Peyer's patch (tissue), 4 donors: ENCODE measurements around the gene ITCH. TPM values are rescaled to one million over a fixed set of nuclear protein-coding genes. Genes with fewer than 3 reads are reported as not detected.
A peak's percentile ranks its signal among the peaks of the same experiment; 100 is the strongest.
"Not testable (repeated sequence)": the region's sequence is repeated elsewhere in the genome, so short reads cannot be mapped to it uniquely, and the experiment has no call there.

Experiments used
- DNase-seq, 3 donors: peaks; one replicate each; pipeline ENCODE4 v3.0.0-alpha.2; 2017 to 2019
- H3K27ac ChIP-seq, 4 donors: fragments of 200-600 bp; sonication (generic); one replicate each; pipeline ENCODE4 v1.5.1; 2016 to 2019
- H3K27me3 ChIP-seq, 2 donors: fragments of 200-600 bp; sonication (generic); one replicate each; pipeline ENCODE4 v1.5.1; 2019
- H3K36me3 ChIP-seq, 3 donors: fragments of 200-600 bp; sonication (generic); one replicate each; pipeline ENCODE4 v1.5.1; 2016 to 2019
- H3K4me1 ChIP-seq, 4 donors: fragments of 200-600 bp; sonication (generic); one replicate each; pipeline ENCODE4 v1.5.1; 2016 to 2019
- H3K4me3 ChIP-seq, 4 donors: fragments of 200-600 bp; sonication (generic); 1 replicate in 3 of 4; 2 replicates in 1 of 4; pipeline ENCODE4 v1.5.1; 2016 to 2019; ENCODE audit warnings: mild to moderate bottlenecking in 1 of 4
- H3K9me3 ChIP-seq, 4 donors: fragments of 200-600 bp; sonication (generic); one replicate each; pipeline ENCODE4 v1.5.1; 2016 to 2019; ENCODE audit warnings: mild to moderate bottlenecking in 1 of 4
- POLR2A ChIP-seq, 2 donors: fragments of 450-650 bp; IDR thresholded peaks; one replicate each; pipeline ENCODE4 v1.5.1; 2017; ENCODE audit warnings: antibody characterized with exemption in 2 of 2, mild to moderate bottlenecking in 2 of 2, moderate library complexity in 2 of 2
- total RNA-seq, 4 donors: library from RNA; depleted of rRNA; stranded (reverse); fragments of >200 nt; gene quantifications; one replicate each; pipeline ENCODE4 v1.1.0, GENCODE V29; 2016
- TF ChIP-seq, protein P1 (sequence below), 6 experiments: fragments of 450-650 bp in 4 of 6; fragments of 200-600 bp in 2 of 6; sonication (generic) in 1 of 6; IDR thresholded peaks; one replicate each; pipeline ENCODE4 v1.5.1; 2017 to 2019; ENCODE audit warnings: antibody characterized with exemption in 6 of 6, mild to moderate bottlenecking in 3 of 6, moderate library complexity in 1 of 6

ITCH gene
- total RNA-seq, 4 donors from 2014 or later: 43.6 to 69.3 (median 59.8) TPM

DNA sequence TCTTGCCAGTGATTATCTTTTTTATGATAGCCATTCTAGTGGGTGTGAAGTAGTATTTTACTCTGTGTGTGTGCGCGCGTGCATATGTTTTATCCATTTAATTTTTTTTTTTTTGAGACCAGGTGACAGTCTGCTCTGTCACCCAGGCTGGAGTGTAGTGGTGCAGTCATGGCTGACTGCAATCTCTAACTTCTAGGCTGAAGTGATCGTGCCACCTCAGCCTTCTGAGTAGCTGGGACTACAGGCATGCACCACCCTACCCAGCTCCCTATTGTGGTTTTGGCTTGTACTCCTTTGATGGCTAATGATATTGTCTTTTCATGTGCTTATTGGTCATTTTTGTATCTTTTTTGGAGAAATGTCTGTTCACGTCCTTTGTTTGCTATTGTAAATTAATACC is 33.3 kb downstream of the ITCH start:
- TF ChIP-seq POLR2A (IDR thresholded peaks at IDR 0.05): no peak
- TF ChIP-seq, protein P1, sequence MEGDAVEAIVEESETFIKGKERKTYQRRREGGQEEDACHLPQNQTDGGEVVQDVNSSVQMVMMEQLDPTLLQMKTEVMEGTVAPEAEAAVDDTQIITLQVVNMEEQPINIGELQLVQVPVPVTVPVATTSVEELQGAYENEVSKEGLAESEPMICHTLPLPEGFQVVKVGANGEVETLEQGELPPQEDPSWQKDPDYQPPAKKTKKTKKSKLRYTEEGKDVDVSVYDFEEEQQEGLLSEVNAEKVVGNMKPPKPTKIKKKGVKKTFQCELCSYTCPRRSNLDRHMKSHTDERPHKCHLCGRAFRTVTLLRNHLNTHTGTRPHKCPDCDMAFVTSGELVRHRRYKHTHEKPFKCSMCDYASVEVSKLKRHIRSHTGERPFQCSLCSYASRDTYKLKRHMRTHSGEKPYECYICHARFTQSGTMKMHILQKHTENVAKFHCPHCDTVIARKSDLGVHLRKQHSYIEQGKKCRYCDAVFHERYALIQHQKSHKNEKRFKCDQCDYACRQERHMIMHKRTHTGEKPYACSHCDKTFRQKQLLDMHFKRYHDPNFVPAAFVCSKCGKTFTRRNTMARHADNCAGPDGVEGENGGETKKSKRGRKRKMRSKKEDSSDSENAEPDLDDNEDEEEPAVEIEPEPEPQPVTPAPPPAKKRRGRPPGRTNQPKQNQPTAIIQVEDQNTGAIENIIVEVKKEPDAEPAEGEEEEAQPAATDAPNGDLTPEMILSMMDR (IDR thresholded peaks at IDR 0.05): no peak
- Histone ChIP-seq H3K27ac (no peak overlapping the region), H3K4me1 (peaks cover 0 to 1% (median 0%) of the 10 kb centered on the region in 4 donors), H3K27me3 (no peaks in the 10 kb centered on the region), H3K4me3 (no peak overlapping the region), H3K36me3 (peaks cover 0 to 52% (median 0%) of the 10 kb centered on the region in 3 donors), H3K9me3 (no peaks in the 10 kb centered on the region)
- DNase-seq: no peak

DNA sequence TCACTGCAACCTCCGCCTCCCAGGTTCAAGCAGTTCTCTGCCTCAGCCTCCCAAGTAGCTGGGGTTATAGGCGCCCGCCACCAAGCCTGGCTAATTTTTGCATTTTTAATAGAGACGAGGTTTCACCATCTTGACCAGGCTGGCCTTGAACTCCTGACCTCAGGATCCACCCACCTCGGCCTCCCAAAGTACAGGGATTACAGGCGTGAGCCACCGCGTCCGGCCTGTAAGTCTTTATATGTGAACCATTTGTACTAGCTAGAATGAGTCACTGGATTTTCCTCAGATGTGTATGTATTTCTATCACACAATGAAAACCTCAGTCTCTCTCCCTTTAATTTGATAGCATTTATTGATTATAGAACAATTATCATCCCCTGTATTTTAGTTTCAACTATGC is 34.0 kb downstream of the ITCH start:
- Histone ChIP-seq H3K4me3 (no peak overlapping the region), H3K27ac (no peak overlapping the region), H3K4me1 (no peaks in the 10 kb centered on the region), H3K27me3 (no peaks in the 10 kb centered on the region), H3K9me3 (no peaks in the 10 kb centered on the region), H3K36me3 (peaks cover 0 to 53% (median 0%) of the 10 kb centered on the region in 3 donors)
- TF ChIP-seq POLR2A (IDR thresholded peaks at IDR 0.05): no peak
- TF ChIP-seq, protein P1 (IDR thresholded peaks at IDR 0.05): no peak
- DNase-seq: no peak

DNA sequence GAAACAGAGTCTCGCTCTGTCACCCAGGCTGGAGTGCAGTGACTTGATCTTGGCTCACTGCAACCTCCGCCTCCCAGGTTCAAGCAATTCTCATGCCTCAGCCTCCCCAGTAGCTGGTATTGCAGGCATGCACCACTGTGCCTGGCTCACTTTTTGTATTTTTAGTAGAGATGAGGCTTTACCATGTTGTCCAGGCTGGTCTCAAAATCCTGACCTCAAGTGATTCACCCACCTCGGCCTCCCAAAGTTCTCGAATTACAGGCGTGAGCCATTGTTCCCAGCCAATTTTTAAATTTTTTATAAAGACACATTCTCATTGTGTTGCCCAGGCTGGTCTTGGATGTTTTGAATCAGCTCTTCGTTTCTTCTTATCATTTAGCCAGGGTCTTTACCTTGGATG is 37.7 kb downstream of the ITCH start:
- H3K4me3 ChIP-seq, H3K9me3 ChIP-seq, DNase-seq, H3K27ac ChIP-seq, H3K27me3 ChIP-seq: not testable (repeated sequence)
- Histone ChIP-seq H3K4me1 (peaks cover 0 to 15% (median 6%) of the 10 kb centered on the region in 4 donors), H3K36me3 (peaks cover 0 to 35% (median 0%) of the 10 kb centered on the region in 3 donors)

DNA sequence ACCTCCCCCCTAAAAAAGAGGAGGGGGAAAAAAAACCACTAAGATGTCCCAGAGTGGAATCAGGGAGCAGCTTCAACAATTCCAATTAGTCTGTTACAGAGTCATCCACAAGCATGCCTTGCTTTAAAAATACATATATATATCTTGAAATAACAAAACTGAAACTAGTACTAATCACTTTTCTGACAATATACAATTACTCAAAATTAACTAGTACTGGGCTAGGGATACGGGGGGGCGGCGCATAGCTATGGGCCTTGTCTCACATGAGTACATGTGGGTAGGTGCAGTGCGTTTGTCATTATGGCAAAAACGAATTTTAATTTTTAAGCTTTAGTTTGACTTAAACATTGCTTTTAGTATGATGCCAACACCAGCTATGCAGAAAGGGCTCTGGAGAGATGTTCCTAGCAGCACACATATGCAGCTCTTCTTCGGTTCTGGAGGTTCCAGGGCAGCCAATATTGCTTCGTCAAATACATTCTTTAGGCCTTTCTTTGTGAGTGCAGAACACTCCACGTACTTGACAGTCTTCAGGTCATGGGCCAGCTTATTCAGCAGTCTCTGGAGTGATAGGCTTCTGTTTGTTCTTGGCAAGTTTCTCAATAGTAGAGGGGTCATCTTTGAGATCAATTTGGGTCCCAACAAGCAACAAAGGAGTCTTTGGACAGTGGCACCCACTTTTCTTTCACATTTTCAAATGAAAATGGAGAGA is 38.8 kb downstream of the ITCH start:
- Histone ChIP-seq H3K27me3 (no peaks in the 10 kb centered on the region), H3K4me3 (no peak overlapping the region), H3K9me3 (no peaks in the 10 kb centered on the region), H3K36me3 (peaks cover 0 to 33% (median 0%) of the 10 kb centered on the region in 3 donors), H3K27ac (no peak overlapping the region), H3K4me1 (peaks cover 0 to 20% (median 9%) of the 10 kb centered on the region in 4 donors)
- TF ChIP-seq, protein P1 (IDR thresholded peaks at IDR 0.05): no peak
- no peak for TF ChIP-seq POLR2A (IDR thresholded peaks at IDR 0.05)
- DNase-seq: no peak

DNA sequence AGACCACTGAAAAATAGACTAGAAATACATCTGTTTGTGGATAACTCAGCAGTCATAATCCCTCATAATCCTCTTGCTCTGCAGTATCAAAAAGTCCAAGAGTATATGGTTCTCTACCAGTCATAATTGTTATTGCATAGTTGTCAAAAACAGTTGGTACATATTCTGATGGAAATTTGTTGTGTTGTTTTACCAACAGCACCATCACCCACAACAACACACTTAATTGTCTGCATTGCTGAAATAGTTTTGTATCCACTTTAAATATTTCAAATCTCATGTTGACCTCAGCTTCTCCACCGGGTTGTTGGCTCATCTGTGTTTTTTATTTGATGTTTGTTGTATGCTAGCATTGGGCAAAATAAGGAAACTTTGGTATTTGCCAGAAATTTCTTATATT is 39.4 kb downstream of the ITCH start:
- no peak for DNase-seq
- TF ChIP-seq POLR2A (IDR thresholded peaks at IDR 0.05): no peak
- TF ChIP-seq, protein P1 (IDR thresholded peaks at IDR 0.05): no peak
- no peaks in the 10 kb centered on the region for H3K27me3 ChIP-seq
- H3K9me3 ChIP-seq: no peaks in the 10 kb centered on the region
- H3K27ac ChIP-seq: no peak overlapping the region
- no peak overlapping the region for H3K4me3 ChIP-seq
- H3K36me3 ChIP-seq: peaks cover 0 to 28% (median 0%) of the 10 kb centered on the region in 3 donors
- H3K4me1 ChIP-seq: peaks cover 0 to 20% (median 9%) of the 10 kb centered on the region in 4 donors

DNA sequence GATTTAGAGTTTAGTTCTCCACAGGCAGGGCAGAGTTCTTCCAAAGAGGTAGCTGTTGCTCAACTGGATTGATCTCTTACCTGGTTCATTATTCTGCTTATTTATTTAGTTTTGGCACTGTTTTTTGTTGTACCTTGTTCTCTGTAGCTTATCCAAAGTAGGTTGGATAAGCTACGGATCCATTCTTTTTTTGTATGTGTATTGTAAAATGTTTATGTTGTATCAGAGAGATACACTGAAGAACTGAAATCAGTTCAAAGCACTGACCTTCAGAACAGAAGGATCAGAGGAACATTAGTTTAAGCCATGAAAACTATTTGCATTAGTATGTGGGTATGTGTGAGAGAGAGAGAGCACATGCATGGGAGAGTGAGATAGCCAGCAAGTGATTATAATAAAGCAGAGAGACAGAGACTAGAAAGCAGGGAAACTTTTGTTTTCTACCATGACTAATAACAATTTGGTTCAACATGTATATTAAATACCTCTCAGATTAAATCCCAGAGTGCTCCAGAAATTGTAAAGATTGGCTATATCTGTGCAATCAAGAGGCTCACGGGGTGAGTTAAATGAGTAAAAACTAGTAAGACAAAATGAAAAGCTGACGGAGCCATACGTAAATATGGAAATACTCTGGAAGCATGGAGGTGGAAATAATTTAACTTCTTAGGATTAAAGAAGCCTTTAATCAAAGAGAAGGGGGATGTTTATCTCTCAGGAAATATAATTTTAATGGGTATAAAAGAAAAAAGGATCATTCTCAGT is 40.2 kb downstream of the ITCH start:
- Histone ChIP-seq H3K4me3 (no peak overlapping the region), H3K4me1 (peaks cover 0 to 20% (median 9%) of the 10 kb centered on the region in 4 donors), H3K36me3 (peaks cover 0 to 21% (median 0%) of the 10 kb centered on the region in 3 donors), H3K9me3 (no peaks in the 10 kb centered on the region), H3K27ac (peak overlapping the region in 1 of 4 donors; percentile 14), H3K27me3 (no peaks in the 10 kb centered on the region)
- no peak for DNase-seq
- TF ChIP-seq POLR2A (IDR thresholded peaks at IDR 0.05): no peak
- TF ChIP-seq, protein P1 (IDR thresholded peaks at IDR 0.05): no peak
